ENCODE measurements around the gene CD4. TPM values are rescaled to one million over a fixed set of nuclear protein-coding genes. Genes with fewer than 3 reads are reported as not detected.

CD4 gene
- total RNA-seq, 1 experiment from 2014 or later, result 0.42 TPM

DNA sequence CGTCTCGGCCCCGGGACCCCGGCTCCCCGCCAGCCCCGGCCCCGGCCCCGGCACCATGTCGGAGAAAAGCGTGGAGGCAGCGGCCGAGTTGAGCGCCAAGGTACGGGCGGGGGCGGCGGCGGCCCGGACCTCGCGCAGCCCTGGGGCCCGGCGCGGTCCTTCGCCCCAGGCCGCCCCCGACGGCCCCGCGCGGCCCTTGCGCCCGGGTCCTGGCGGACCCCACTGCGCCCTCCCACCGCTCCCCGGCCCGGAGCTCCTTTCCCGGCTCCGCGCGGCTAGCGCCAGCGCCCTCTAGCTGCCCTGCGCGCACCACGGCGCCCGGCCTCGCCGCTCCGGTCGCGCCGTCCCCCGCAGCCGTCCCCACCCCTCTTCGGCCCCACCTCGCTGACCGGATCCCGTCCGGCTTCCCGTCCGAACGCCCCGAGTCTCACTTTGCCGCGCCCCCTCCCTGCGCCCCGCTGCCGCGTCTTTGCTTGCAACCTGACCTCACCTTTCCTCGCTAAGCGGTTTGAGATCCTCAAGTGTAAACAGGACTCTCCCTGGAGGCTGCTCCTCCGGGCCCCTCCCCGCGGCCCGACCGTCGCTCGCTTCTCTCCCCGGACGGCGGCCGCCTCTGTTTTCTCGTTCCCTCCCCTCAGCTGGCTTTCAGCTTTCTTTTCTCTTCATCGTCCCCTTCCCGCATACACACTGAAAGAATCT lies 22.5 kb upstream of the CD4 start:
- Histone ChIP-seq H2AFZ (ENCODE audit: low read depth, low read length, poor library complexity, severe bottlenecking) (no peak overlapping the region), H3K79me2 (ENCODE audit: insufficient read depth, low read length) (peaks cover 29% of the 10 kb centered on the region), H3K36me3 (ENCODE audit: control insufficient read depth in 1 of 2, insufficient read depth in 2 of 2, low read length in 2 of 2) (peaks cover 9 to 13% of the 10 kb centered on the region in 2 experiments; a peak in 3 of 4 replicates), H3K4me1 (ENCODE audit: control insufficient read depth in 1 of 2, insufficient read depth in 2 of 2, low read length in 2 of 2) (peaks cover 54 to 81% of the 10 kb centered on the region in 2 experiments), H3K27ac (ENCODE audit: low read depth, low read length) (peak overlapping the region; percentile 72), H3K9me2 (ENCODE audit: insufficient read depth) (no peaks in the 10 kb centered on the region), H3K9me3 (ENCODE audit: control insufficient read depth in 1 of 2, insufficient read depth in 1 of 2, low read depth in 1 of 2, low read length in 2 of 2) (no peaks in the 10 kb centered on the region), H3K4me2 (ENCODE audit: low read length) (peak overlapping the region; percentile 95), H3K27me3 (ENCODE audit: insufficient read depth, low read length) (no peaks in the 10 kb centered on the region), H4K20me1 (ENCODE audit: insufficient read depth) (no peaks in the 10 kb centered on the region), H3K9ac (ENCODE audit: low read length) (peak overlapping the region; percentile 84), H3K4me3 (replicated peaks in 1 of 2; ENCODE audit: low read depth in 1 of 2, low read length in 2 of 2) (peak overlapping the region; percentile 85 to 90)
- ChIA-PET CTCF (interaction anchor here (0.6 to 3.0 kb wide), 14 partner anchors 9 to 158 kb away, joined by 3 to 53 read pairs (median 3); partner anchors contain the start of genes COPS7A, MLF2, P3H3 and USP5), POLR2A (interaction anchor here (0.8 to 3.0 kb wide), 15 partner anchors 8 to 195 kb away, joined by 3 to 41 read pairs (median 7); partner anchors contain the start of genes C12orf57, CDCA3, COPS7A and GPR162), RAD21 (ENCODE audit: low non-redundant PET in 1 of 2, low total read pairs in 2 of 2, uncharacterized antibody in 2 of 2, unreplicated experiment in 2 of 2) (interaction anchor here in 1 of 2 experiments (2.3 kb wide), 1 partner anchor 14 kb away, joined by 15 read pairs; the partner anchor contains the start of gene MLF2)
- intact Hi-C loops (cut with micrococcal nuclease), result loop anchor here (2.0 kb wide), 1 partner anchor 14 kb away; the partner anchor contains the start of gene MLF2
- ATAC-seq (peak; percentile 38), DNase-seq (ENCODE audit: low read depth, low spot score) (no peak)
- no TSS peak for BruUV-seq (replicated peaks)
- TF ChIP-seq EZH2 (IDR thresholded peaks at IDR 0.05), result no peak
- no peak for TF ChIP-seq SP1 (IDR thresholded peaks at IDR 0.05; ENCODE audit: low read depth)
- TF ChIP-seq JUND (IDR thresholded peaks at IDR 0.05), result no peak
- TF ChIP-seq POLR2A (IDR thresholded peaks at IDR 0.05; ENCODE audit: borderline replicate concordance, extremely low read depth, insufficient read depth, insufficient read length), result no peak
- no peak for TF ChIP-seq ELF1 (IDR thresholded peaks at IDR 0.05; ENCODE audit: borderline replicate concordance, low read depth)
- no peak for TF ChIP-seq CBX3 (IDR thresholded peaks at IDR 0.05; ENCODE audit: low read depth)
- no peak for TF ChIP-seq EZH2phosphoT487 (IDR thresholded peaks at IDR 0.05; ENCODE audit: borderline replicate concordance)
- TF ChIP-seq, protein P1, sequence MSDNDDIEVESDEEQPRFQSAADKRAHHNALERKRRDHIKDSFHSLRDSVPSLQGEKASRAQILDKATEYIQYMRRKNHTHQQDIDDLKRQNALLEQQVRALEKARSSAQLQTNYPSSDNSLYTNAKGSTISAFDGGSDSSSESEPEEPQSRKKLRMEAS (IDR thresholded peaks at IDR 0.05), result no peak
- TF ChIP-seq EGR1 (IDR thresholded peaks at IDR 0.05; ENCODE audit: low read depth), result no peak
- TF ChIP-seq, protein P2, sequence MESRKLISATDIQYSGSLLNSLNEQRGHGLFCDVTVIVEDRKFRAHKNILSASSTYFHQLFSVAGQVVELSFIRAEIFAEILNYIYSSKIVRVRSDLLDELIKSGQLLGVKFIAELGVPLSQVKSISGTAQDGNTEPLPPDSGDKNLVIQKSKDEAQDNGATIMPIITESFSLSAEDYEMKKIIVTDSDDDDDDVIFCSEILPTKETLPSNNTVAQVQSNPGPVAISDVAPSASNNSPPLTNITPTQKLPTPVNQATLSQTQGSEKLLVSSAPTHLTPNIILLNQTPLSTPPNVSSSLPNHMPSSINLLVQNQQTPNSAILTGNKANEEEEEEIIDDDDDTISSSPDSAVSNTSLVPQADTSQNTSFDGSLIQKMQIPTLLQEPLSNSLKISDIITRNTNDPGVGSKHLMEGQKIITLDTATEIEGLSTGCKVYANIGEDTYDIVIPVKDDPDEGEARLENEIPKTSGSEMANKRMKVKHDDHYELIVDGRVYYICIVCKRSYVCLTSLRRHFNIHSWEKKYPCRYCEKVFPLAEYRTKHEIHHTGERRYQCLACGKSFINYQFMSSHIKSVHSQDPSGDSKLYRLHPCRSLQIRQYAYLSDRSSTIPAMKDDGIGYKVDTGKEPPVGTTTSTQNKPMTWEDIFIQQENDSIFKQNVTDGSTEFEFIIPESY (IDR thresholded peaks at IDR 0.05; ENCODE audit: extremely low read depth, insufficient replicate concordance, low read length), result no peak
- TF ChIP-seq, protein P3, sequence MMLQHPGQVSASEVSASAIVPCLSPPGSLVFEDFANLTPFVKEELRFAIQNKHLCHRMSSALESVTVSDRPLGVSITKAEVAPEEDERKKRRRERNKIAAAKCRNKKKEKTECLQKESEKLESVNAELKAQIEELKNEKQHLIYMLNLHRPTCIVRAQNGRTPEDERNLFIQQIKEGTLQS (IDR thresholded peaks at IDR 0.05), result no peak
- TF ChIP-seq ZNF274 (IDR thresholded peaks at IDR 0.05; ENCODE audit: low read depth, low read length), result no peak
- no peak for TF ChIP-seq SRF (IDR thresholded peaks at IDR 0.05; ENCODE audit: low read depth)
- peak; percentile 38 for TF ChIP-seq TCF7L2 (IDR thresholded peaks at IDR 0.05; ENCODE audit: borderline replicate concordance, extremely low read depth, insufficient read depth, insufficient read length)
- TF ChIP-seq RAD21 (IDR thresholded peaks at IDR 0.05; ENCODE audit: low read depth), result no peak
- no peak for TF ChIP-seq FOSL1 (IDR thresholded peaks at IDR 0.05; ENCODE audit: low read depth)
- TF ChIP-seq, protein P4, sequence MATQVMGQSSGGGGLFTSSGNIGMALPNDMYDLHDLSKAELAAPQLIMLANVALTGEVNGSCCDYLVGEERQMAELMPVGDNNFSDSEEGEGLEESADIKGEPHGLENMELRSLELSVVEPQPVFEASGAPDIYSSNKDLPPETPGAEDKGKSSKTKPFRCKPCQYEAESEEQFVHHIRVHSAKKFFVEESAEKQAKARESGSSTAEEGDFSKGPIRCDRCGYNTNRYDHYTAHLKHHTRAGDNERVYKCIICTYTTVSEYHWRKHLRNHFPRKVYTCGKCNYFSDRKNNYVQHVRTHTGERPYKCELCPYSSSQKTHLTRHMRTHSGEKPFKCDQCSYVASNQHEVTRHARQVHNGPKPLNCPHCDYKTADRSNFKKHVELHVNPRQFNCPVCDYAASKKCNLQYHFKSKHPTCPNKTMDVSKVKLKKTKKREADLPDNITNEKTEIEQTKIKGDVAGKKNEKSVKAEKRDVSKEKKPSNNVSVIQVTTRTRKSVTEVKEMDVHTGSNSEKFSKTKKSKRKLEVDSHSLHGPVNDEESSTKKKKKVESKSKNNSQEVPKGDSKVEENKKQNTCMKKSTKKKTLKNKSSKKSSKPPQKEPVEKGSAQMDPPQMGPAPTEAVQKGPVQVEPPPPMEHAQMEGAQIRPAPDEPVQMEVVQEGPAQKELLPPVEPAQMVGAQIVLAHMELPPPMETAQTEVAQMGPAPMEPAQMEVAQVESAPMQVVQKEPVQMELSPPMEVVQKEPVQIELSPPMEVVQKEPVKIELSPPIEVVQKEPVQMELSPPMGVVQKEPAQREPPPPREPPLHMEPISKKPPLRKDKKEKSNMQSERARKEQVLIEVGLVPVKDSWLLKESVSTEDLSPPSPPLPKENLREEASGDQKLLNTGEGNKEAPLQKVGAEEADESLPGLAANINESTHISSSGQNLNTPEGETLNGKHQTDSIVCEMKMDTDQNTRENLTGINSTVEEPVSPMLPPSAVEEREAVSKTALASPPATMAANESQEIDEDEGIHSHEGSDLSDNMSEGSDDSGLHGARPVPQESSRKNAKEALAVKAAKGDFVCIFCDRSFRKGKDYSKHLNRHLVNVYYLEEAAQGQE (IDR thresholded peaks at IDR 0.05; ENCODE audit: low read depth), result no peak
- no peak for TF ChIP-seq CEBPB (IDR thresholded peaks at IDR 0.05; ENCODE audit: low read depth)
- TF ChIP-seq ZFX (IDR thresholded peaks at IDR 0.05), result peak; percentile 76; the same call in 1 of the 2 replicates
- TF ChIP-seq SIN3A (IDR thresholded peaks at IDR 0.05; ENCODE audit: low read depth), result no peak
